ENCODE data around the gene MAGI2. TPM values are rescaled to one million over a fixed set of nuclear protein-coding genes. Genes with fewer than 3 reads are reported as not detected.

The MAGI2 gene
- polyA plus RNA-seq, 3 donors: 0.03 to 0.11 TPM; not detected in 1

- TF ChIP-seq CTCF (IDR thresholded peaks at IDR 0.05): no peak
- no peaks in the 10 kb centered on the region for H3K27me3 Mint-ChIP-seq (ENCODE audit: low read depth in 3 of 3)
- Histone ChIP-seq H4K20me1 (ENCODE audit: insufficient read depth, low read length) (no peaks in the 10 kb centered on the region), H3K4me1 (ENCODE audit: control insufficient read depth in 1 of 2, insufficient read depth in 2 of 2, low read length in 2 of 2) (no peaks in the 10 kb centered on the region), H3K9me3 (replicated peaks in 1 of 2; ENCODE audit: control insufficient read depth in 1 of 2, insufficient read depth in 1 of 2, low read length in 2 of 2) (peaks cover 4% of the 10 kb centered on the region in 2 donors), H3K4me2 (replicated peaks; ENCODE audit: extremely low read depth, low read length, poor library complexity, severe bottlenecking) (no peak overlapping the region), H3K27ac (ENCODE audit: low read depth in 1 of 2, low read length in 2 of 2) (no peak overlapping the region), H3K27me3 (ENCODE audit: control insufficient read depth in 2 of 2, insufficient read depth in 2 of 2, low read length in 2 of 2) (no peaks in the 10 kb centered on the region), H3K4me3 (replicated peaks in 1 of 3; ENCODE audit: low read depth in 2 of 3, low read length in 3 of 3) (no peak overlapping the region), H3K79me2 (ENCODE audit: insufficient read depth, low read length) (no peaks in the 10 kb centered on the region), H3K36me3 (replicated peaks in 1 of 2; ENCODE audit: control insufficient read depth in 1 of 2, insufficient read depth in 2 of 2, low read length in 2 of 2) (no peaks in the 10 kb centered on the region), H2AFZ (ENCODE audit: insufficient read depth, low read depth, low read length, poor library complexity, severe bottlenecking) (no peak overlapping the region), H3K9ac (ENCODE audit: insufficient read depth, low read length, poor library complexity, severe bottlenecking) (no peak overlapping the region)
- intact Hi-C loops (cut with micrococcal nuclease): no loop called here
- 86% methylated on average over 1 of the region's 2 CpGs for WGBS (ENCODE audit: insufficient coverage)
- H3K36me3 Mint-ChIP-seq: no peaks in the 10 kb centered on the region
- no peak overlapping the region for H3K4me3 Mint-ChIP-seq
- H3K4me1 Mint-ChIP-seq: no peaks in the 10 kb centered on the region
- H3K27ac Mint-ChIP-seq: no peak overlapping the region
- H3K9me3 Mint-ChIP-seq: peaks cover 0 to 15% (median 2%) of the 10 kb centered on the region in 7 donors
- DNase-seq: no peak
Measured at GRCh38 chr7:78315119-78315518, 1138.3 kb downstream of the MAGI2 start.

GRCh38 chr7:78311181-78311580 lies 1142.3 kb downstream of the MAGI2 start:
- Histone ChIP-seq H4K20me1 (ENCODE audit: insufficient read depth, low read length) (no peaks in the 10 kb centered on the region), H2AFZ (ENCODE audit: insufficient read depth, low read depth, low read length, poor library complexity, severe bottlenecking) (no peak overlapping the region), H3K27ac (ENCODE audit: low read depth in 1 of 2, low read length in 2 of 2) (no peak overlapping the region), H3K36me3 (replicated peaks in 1 of 2; ENCODE audit: control insufficient read depth in 1 of 2, insufficient read depth in 2 of 2, low read length in 2 of 2) (no peaks in the 10 kb centered on the region), H3K4me1 (ENCODE audit: control insufficient read depth in 1 of 2, insufficient read depth in 2 of 2, low read length in 2 of 2) (no peaks in the 10 kb centered on the region), H3K4me2 (replicated peaks; ENCODE audit: extremely low read depth, low read length, poor library complexity, severe bottlenecking) (no peak overlapping the region), H3K9ac (ENCODE audit: insufficient read depth, low read length, poor library complexity, severe bottlenecking) (no peak overlapping the region), H3K27me3 (ENCODE audit: control insufficient read depth in 2 of 2, insufficient read depth in 2 of 2, low read length in 2 of 2) (no peaks in the 10 kb centered on the region), H3K4me3 (replicated peaks in 1 of 3; ENCODE audit: low read depth in 2 of 3, low read length in 3 of 3) (no peak overlapping the region), H3K9me3 (replicated peaks in 1 of 2; ENCODE audit: control insufficient read depth in 1 of 2, insufficient read depth in 1 of 2, low read length in 2 of 2) (no peaks in the 10 kb centered on the region), H3K79me2 (ENCODE audit: insufficient read depth, low read length) (no peaks in the 10 kb centered on the region)
- WGBS (ENCODE audit: insufficient coverage): 81% methylated on average over 2 of the region's 2 CpGs
- intact Hi-C loops (cut with micrococcal nuclease): no loop called here
- DNase-seq: no peak
- Mint-ChIP-seq H3K36me3 (no peaks in the 10 kb centered on the region), H3K4me1 (no peaks in the 10 kb centered on the region), H3K9me3 (peaks cover 0 to 5% (median 0%) of the 10 kb centered on the region in 7 donors), H3K27ac (no peak overlapping the region), H3K4me3 (no peak overlapping the region), H3K27me3 (ENCODE audit: low read depth in 3 of 3) (no peaks in the 10 kb centered on the region)
- TF ChIP-seq CTCF (IDR thresholded peaks at IDR 0.05): no peak

All from CD14-positive monocyte (primary cell).